H9 (cell line): ENCODE measurements around the gene NUP85. TPM values are rescaled to one million over a fixed set of nuclear protein-coding genes. Genes with fewer than 3 reads are reported as not detected.

Source experiments
- DNase-seq: peaks from one replicate; pipeline ENCODE4 v3.0.0-alpha.2; 2017
- H2AFZ ChIP-seq: one replicate; pipeline ENCODE4 v1.6.1; 2013; ENCODE audit warnings: mild to moderate bottlenecking, low read length, control low read depth, moderate library complexity
- H2AK5ac ChIP-seq: 2 replicates; pipeline ENCODE4 v1.6.1; 2013; ENCODE audit warnings: low read length, control low read depth, mixed read lengths; ENCODE audit not compliant: insufficient read length
- H2BK120ac ChIP-seq: one replicate; pipeline ENCODE4 v1.6.1; 2013; ENCODE audit warnings: low read depth, mild to moderate bottlenecking, low read length, control low read depth, inconsistent platforms; ENCODE audit not compliant: poor library complexity, severe bottlenecking
- H2BK12ac ChIP-seq: 2 replicates; pipeline ENCODE4 v1.6.1; 2013; ENCODE audit warnings: low read length, control low read depth, mixed read lengths, low read depth; ENCODE audit not compliant: insufficient read length
- H2BK15ac ChIP-seq: 2 replicates; pipeline ENCODE4 v1.6.1; 2013; ENCODE audit warnings: low read depth, low read length, control low read depth
- H2BK20ac ChIP-seq: one replicate; pipeline ENCODE4 v1.6.1; 2013; ENCODE audit warnings: low read depth, mild to moderate bottlenecking, low read length, control low read depth, inconsistent platforms; ENCODE audit not compliant: poor library complexity, severe bottlenecking
- H2BK5ac ChIP-seq: 2 replicates; pipeline ENCODE4 v1.6.1; 2013; ENCODE audit warnings: low read length, control low read depth, mixed read lengths; ENCODE audit not compliant: insufficient read length
- H3K14ac ChIP-seq: 2 replicates; pipeline ENCODE4 v1.6.1; 2013; ENCODE audit warnings: low read length, control low read depth; ENCODE audit not compliant: insufficient read depth
- H3K18ac ChIP-seq: 2 replicates; pipeline ENCODE4 v1.6.1; 2013; ENCODE audit warnings: low read depth, mild to moderate bottlenecking, mixed read lengths, low read length, control low read depth; ENCODE audit not compliant: insufficient read length
- H3K23ac ChIP-seq: 2 replicates; pipeline ENCODE4 v1.6.1; 2013; ENCODE audit warnings: low read length, control low read depth, mixed read lengths, low read depth; ENCODE audit not compliant: insufficient read length
- H3K23me2 ChIP-seq: 2 replicates; pipeline ENCODE4 v1.6.1; 2013; ENCODE audit warnings: low read depth, mild to moderate bottlenecking, mixed read lengths, low read length, control low read depth; ENCODE audit not compliant: insufficient read length, poor library complexity, severe bottlenecking
- H3K27ac ChIP-seq: 2 replicates; pipeline ENCODE4 v1.5.1; 2013; ENCODE audit warnings: low read length, control low read depth, mixed read lengths, low read depth; ENCODE audit not compliant: insufficient read length
- H3K27me3 ChIP-seq: 2 replicates; pipeline ENCODE4 v1.6.1; 2013; ENCODE audit warnings: low read length, control low read depth, inconsistent platforms; ENCODE audit not compliant: insufficient read depth
- H3K4ac ChIP-seq: 2 replicates; pipeline ENCODE4 v1.6.1; 2013; ENCODE audit warnings: low read depth, mild to moderate bottlenecking, control low read depth, inconsistent platforms, low read length, moderate library complexity
- H3K4me1 ChIP-seq: 2 replicates; pipeline ENCODE4 v1.6.1; 2013; ENCODE audit warnings: low read length, control low read depth, inconsistent platforms; ENCODE audit not compliant: insufficient read depth
- H3K4me2 ChIP-seq: 2 replicates; pipeline ENCODE4 v1.6.1; 2013; ENCODE audit warnings: low read length, control low read depth, mixed read lengths; ENCODE audit not compliant: insufficient read length, insufficient read depth
- H3K56ac ChIP-seq: 2 replicates; pipeline ENCODE4 v1.6.1; 2013; ENCODE audit warnings: low read depth, mild to moderate bottlenecking, mixed read lengths, low read length, control low read depth; ENCODE audit not compliant: insufficient read length
- H3K79me1 ChIP-seq: 2 replicates; pipeline ENCODE4 v1.6.1; 2013; ENCODE audit warnings: low read depth, mild to moderate bottlenecking, moderate library complexity, low read length, control low read depth, inconsistent platforms; ENCODE audit not compliant: insufficient read depth, poor library complexity, severe bottlenecking
- H3K79me2 ChIP-seq: 2 replicates; pipeline ENCODE4 v1.6.1; 2013; ENCODE audit warnings: low read length, control low read depth, inconsistent platforms; ENCODE audit not compliant: insufficient read depth
- H3K9ac ChIP-seq: 2 replicates; pipeline ENCODE4 v1.6.1; 2013; ENCODE audit warnings: low read length, control low read depth, mixed read lengths; ENCODE audit not compliant: insufficient read length; ENCODE audit errors: extremely low read depth
- H3K9me3 ChIP-seq: one replicate; pipeline ENCODE4 v1.6.1; 2013; ENCODE audit warnings: low read depth, low read length, inconsistent platforms; ENCODE audit not compliant: control insufficient read depth
- H3T11ph ChIP-seq: one replicate; pipeline ENCODE4 v1.6.1; 2013; ENCODE audit warnings: mild to moderate bottlenecking, low read length, control low read depth, inconsistent platforms
- H4K20me1 ChIP-seq: one replicate; pipeline ENCODE4 v1.6.1; 2013; ENCODE audit not compliant: control insufficient read depth, insufficient read length, insufficient read depth
- H4K5ac ChIP-seq: 2 replicates; pipeline ENCODE4 v1.6.1; 2013; ENCODE audit warnings: low read depth, mild to moderate bottlenecking, mixed read lengths, low read length, control low read depth; ENCODE audit not compliant: insufficient read length
- H4K8ac ChIP-seq: replicated peaks from 2 replicates; pipeline ENCODE4 v1.6.1; 2013; ENCODE audit warnings: low read length, control low read depth, mixed read lengths, low read depth; ENCODE audit not compliant: insufficient read length
- H4K91ac ChIP-seq: 2 replicates; pipeline ENCODE4 v1.6.1; 2013; ENCODE audit warnings: low read depth, mild to moderate bottlenecking, moderate library complexity, mixed read lengths, low read length, control low read depth; ENCODE audit not compliant: insufficient read length
- H3K27ac Mint-ChIP-seq, 3 experiments: 2 replicates in 2 of 3; 3 replicates in 1 of 3; pipeline ENCODE4 v1.8.0; 2020 to 2021; ENCODE audit warnings: mixed read lengths in 3 of 3, mild to moderate bottlenecking in 1 of 3, moderate library complexity in 1 of 3
- H3K27me3 Mint-ChIP-seq: 2 replicates; pipeline ENCODE4 v1.8.0; 2021; ENCODE audit warnings: low read depth, mild to moderate bottlenecking, moderate library complexity, mixed read lengths
- H3K36me3 Mint-ChIP-seq, 3 experiments: 2 replicates in 2 of 3; 3 replicates in 1 of 3; pipeline ENCODE4 v1.8.0; 2020 to 2021; ENCODE audit warnings: low read depth in 3 of 3, mixed read lengths in 3 of 3; ENCODE audit not compliant: insufficient read depth in 1 of 3
- H3K4me1 Mint-ChIP-seq, 2 experiments: 2 replicates each; pipeline ENCODE4 v1.8.0; 2020; ENCODE audit warnings: mixed read lengths in 2 of 2
- H3K4me3 Mint-ChIP-seq, 2 experiments: 2 replicates in 1 of 2; 3 replicates in 1 of 2; pipeline ENCODE4 v1.8.0; 2020 to 2021; ENCODE audit warnings: mild to moderate bottlenecking in 2 of 2, mixed read lengths in 2 of 2, moderate library complexity in 1 of 2
- H3K9me3 Mint-ChIP-seq, 2 experiments: 2 replicates in 1 of 2; 3 replicates in 1 of 2; pipeline ENCODE4 v1.8.0; 2020; ENCODE audit warnings: mild to moderate bottlenecking in 2 of 2, mixed read lengths in 2 of 2, moderate library complexity in 1 of 2
- WGBS: extraction: QIAGEN DNeasy Blood & Tissue Kit; methylation state at CpG from one replicate; pipeline ENCODE4 v1.1.7; 2013; ENCODE audit warnings: missing lambda C conversion rate, low lambda C conversion rate, mixed read lengths; ENCODE audit not compliant: insufficient read length; ENCODE audit errors: extremely low coverage; 5-methylcytosine and 5-hydroxymethylcytosine counted together
- total RNA-seq: library from RNA; stranded (reverse); gene quantifications from 2 replicates; pipeline ENCODE4 v1.2.1, GENCODE V29; 2021
- TF ChIP-seq, protein P1 (sequence below): fragments of 200-600 bp; sonication (generic); conservative IDR thresholded peaks from 3 replicates; pipeline ENCODE4 v1.8.0; 2021; ENCODE audit warnings: antibody characterized with exemption, mild to moderate bottlenecking

The NUP85 gene
- total RNA-seq, 1 experiment from 2014 or later = 145 TPM

DNA sequence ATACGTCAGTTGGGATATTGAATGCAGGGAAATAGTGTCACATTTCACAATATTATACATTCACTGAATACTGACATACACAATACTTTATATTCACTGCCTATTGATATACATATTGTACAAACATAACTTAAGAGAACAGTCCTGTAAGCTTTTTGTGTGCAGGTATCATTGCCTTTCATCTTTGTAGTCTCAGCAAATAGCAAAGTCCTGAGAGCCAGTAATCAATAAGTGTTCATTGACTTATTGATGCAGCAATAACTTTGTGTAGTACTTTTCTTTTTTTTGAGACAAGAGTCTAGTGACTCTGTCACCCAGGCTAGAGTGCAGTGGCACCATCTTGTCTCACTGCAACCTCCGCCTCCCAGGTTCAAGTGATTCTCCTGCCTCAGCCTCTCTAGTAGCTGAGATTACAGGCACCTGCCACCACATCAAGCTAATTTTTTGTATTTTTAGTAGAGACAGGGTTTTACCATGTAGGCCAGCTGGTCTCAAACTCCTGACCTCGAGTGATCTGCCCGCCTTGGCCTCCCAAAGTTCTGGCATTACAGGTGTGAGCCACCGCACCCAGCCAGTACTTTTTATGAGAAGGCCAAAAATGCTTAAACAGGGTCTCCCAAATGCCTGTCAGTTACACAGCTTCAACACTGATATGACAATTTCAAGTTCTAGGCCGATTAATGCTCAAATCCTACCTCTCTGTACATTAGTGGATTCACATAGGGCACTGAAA is 5.4 kb upstream of the NUP85 start:
- Histone ChIP-seq H4K91ac (no peak overlapping the region), H3K9me3 (no peaks in the 10 kb centered on the region), H4K20me1 (no peaks in the 10 kb centered on the region), H3K27ac (no peak overlapping the region), H2BK5ac (no peak overlapping the region), H3K27me3 (no peaks in the 10 kb centered on the region), H4K5ac (no peak overlapping the region), H2AK5ac (no peak overlapping the region), H3K18ac (no peak overlapping the region), H4K8ac (no peak overlapping the region), H2BK120ac (no peak overlapping the region), H2BK12ac (no peak overlapping the region), H3K14ac (no peak overlapping the region), H3K9ac (no peak overlapping the region), H3K79me2 (no peaks in the 10 kb centered on the region), H3K79me1 (no peaks in the 10 kb centered on the region), H3K23ac (no peak overlapping the region), H3K4me1 (no peaks in the 10 kb centered on the region), H3K56ac (no peak overlapping the region), H2BK15ac (no peak overlapping the region), H3K23me2 (no peaks in the 10 kb centered on the region), H2AFZ (no peak overlapping the region), H3K4me2 (no peak overlapping the region), H3T11ph (no peak overlapping the region), H2BK20ac (no peak overlapping the region), H3K4ac (no peak overlapping the region)
- Mint-ChIP-seq H3K9me3 (no peaks in the 10 kb centered on the region), H3K27me3 (no peaks in the 10 kb centered on the region; the same call in 1 of the 2 replicates), H3K27ac (no peak overlapping the region), H3K4me1 (no peaks in the 10 kb centered on the region), H3K4me3 (no peak overlapping the region), H3K36me3 (no peaks in the 10 kb centered on the region)
- TF ChIP-seq, protein P1, sequence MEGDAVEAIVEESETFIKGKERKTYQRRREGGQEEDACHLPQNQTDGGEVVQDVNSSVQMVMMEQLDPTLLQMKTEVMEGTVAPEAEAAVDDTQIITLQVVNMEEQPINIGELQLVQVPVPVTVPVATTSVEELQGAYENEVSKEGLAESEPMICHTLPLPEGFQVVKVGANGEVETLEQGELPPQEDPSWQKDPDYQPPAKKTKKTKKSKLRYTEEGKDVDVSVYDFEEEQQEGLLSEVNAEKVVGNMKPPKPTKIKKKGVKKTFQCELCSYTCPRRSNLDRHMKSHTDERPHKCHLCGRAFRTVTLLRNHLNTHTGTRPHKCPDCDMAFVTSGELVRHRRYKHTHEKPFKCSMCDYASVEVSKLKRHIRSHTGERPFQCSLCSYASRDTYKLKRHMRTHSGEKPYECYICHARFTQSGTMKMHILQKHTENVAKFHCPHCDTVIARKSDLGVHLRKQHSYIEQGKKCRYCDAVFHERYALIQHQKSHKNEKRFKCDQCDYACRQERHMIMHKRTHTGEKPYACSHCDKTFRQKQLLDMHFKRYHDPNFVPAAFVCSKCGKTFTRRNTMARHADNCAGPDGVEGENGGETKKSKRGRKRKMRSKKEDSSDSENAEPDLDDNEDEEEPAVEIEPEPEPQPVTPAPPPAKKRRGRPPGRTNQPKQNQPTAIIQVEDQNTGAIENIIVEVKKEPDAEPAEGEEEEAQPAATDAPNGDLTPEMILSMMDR = no peak
- WGBS = no CpG with 5 or more reads among the region's 6 CpGs
- DNase-seq = no peak
